GM12892 (cell line): ENCODE measurements around the gene COL26A1.

Source experiments
- POLR2A ChIP-seq: IDR thresholded peaks from 2 replicates; pipeline ENCODE4 v1.6.1; 2011; ENCODE audit warnings: low read depth, low read length, control low read depth
- POLR2AphosphoS5 ChIP-seq: IDR thresholded peaks from 2 replicates; pipeline ENCODE4 v1.6.1; 2011; ENCODE audit warnings: low read depth, low read length, control low read depth
- TAF1 ChIP-seq: IDR thresholded peaks from 2 replicates; pipeline ENCODE4 v1.6.1; 2011; ENCODE audit warnings: low read depth, mild to moderate bottlenecking, control low read depth, low read length, borderline replicate concordance

DNA sequence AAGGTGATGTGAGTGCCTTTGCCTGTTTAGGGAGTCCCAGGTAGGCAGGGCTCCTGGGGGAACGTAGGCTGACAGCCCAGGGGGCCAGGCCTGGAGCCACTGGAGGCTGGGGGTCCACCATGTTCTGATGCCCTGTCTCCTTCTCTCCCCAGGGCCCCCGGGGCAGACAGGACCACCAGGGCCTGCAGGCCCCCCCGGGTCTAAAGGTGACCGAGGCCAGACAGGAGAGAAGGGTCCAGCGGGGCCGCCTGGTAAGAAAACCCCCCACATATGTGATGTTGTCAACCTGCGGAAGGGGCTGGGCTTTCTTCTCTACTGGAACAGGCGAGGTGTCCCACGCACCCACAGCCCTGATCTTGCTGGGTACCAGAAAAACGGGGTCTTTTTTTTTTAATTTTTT, 181.2 kb downstream of the COL26A1 start:
- TF ChIP-seq POLR2A (no peak), TAF1 (no peak), POLR2AphosphoS5 (no peak)
